Retinal pigment epithelial cell (primary cell): ENCODE measurements around the gene FOXO3B.
A peak's percentile ranks its signal among the peaks of the same experiment; 100 is the strongest.
"Not testable (repeated sequence)": the region's sequence is repeated elsewhere in the genome, so short reads cannot be mapped to it uniquely, and the experiment has no call there.

Experiments
- DNase-seq: peaks from one replicate; pipeline ENCODE4 v3.0.0-alpha.2; 2010; ENCODE audit warnings: low read depth
- H3K4me3 ChIP-seq: 2 replicates; pipeline ENCODE4 v1.5.1; 2011; ENCODE audit warnings: mild to moderate bottlenecking, low read length, control low read depth, moderate library complexity
- CTCF ChIP-seq: conservative IDR thresholded peaks from 2 replicates; pipeline ENCODE4 v1.5.1; 2011; ENCODE audit warnings: low read depth, low read length, control low read depth, inconsistent platforms

The FOXO3B gene

GRCh38 chr17:18681767-18682571 is at the start of gene FOXO3B:
Gene FOXO3B (minus strand): TSS chr17:18682314. CDS start chr17:18681651, 663 bp downstream.
- peak; percentile 86 for DNase-seq
- peak within 1 kb of the TSS; percentile 61 for H3K4me3 ChIP-seq

DNA sequence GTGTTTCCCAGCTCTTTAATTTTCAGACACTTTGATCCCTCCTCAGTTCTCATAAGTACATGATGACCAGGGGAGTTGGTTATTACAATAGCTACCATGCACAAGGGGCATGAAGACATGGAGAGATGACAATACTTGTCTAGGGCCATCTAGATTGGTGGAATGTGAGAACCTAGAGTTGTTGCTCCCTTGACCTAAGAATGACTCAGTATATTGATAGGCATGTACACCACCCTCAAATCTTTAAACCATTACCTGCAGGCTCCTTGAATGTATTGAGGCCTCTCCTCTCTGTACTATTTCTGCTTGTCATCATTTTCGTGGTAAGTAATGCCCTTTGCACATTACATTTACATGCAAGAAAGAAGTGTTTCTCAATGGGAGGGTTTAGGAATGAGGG is 41.4 kb upstream of the FOXO3B start:
- not testable (repeated sequence) for H3K4me3 ChIP-seq, DNase-seq

GRCh38 chr17:18722612-18723011 is 40.5 kb upstream of the FOXO3B start:
- peak; percentile 25 for DNase-seq
- H3K4me3 ChIP-seq = not testable (repeated sequence)

GRCh38 chr17:18721775-18722547 is 39.8 kb upstream of the FOXO3B start:
- not testable (repeated sequence) for H3K4me3 ChIP-seq, DNase-seq

DNA sequence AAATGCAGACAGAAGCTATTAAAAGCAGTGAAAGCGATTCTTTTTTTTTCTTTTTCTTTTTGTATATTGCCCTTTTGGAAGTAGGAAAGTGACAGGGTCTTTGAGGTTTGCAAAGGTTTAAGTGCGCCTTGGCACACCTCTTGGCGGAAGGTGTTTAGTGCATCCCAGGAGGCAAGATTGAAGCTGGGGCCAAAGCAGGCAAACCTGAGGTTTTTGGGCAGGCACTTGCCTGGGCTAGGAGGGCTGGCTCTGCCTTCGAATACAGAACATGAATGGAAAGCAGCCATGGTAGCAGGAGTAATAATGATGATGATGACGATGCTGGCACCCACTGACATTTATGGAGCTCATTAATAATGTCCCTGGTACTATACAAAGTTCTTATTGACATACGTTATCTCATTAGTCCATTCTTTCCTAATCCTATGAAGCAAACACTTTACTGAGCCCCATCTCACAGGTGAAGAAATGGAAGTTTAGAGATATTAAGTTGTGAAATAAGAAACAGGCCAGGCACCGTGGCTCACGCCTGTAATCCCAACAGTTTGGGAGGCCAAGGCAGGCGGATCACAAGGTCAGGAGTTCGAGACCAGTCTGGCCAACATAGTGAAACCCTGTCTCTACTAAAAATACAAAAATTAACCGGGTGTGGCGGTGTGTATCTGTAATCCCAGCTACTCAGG is 37.5 kb upstream of the FOXO3B start:
- DNase-seq, H3K4me3 ChIP-seq: not testable (repeated sequence)

DNA sequence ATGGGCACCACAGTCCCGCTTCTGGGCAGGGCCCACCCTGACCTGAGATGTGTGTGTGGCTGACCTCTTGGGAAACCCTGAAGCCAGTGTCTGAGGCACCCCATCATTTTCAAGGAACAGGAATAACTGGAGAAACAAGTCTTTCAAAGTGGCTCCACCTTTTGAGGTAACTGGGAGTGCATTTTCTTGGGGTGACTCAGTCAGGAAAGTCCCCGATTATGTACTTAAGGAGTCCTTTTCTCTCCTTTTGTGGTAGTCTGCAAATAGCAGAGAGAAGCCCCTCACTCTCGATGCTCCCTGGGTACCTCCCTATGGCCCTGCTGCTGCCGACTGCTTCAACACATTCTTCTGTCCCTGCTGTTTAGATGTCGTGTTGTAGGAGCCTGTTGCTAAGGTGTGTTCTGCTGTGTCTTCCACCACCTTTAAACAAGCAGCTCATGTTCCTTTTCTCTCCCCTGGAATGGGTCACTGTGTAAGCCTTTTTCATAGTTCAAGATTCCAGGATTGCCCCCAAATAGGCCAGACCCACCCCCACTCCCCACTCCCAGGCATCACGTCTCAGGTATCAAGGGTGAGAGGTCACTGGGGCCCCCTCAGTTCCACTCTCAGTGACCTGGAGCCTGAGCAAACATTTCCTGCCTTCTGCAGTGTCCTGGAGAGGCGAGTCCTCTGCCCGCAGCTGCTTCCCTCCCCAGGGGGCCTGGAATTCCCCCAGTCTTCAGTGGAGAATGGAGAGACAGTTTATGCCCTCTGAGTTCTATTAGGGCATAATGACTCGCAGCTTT is 36.7 kb upstream of the FOXO3B start:
- DNase-seq = not testable (repeated sequence)

GRCh38 chr17:18712354-18712999 is 30.4 kb upstream of the FOXO3B start:
- peak; percentile 54 for TF ChIP-seq CTCF
- DNase-seq, H3K4me3 ChIP-seq: not testable (repeated sequence)

More for the DNA sequence above, 36.7 kb upstream of the FOXO3B start:
- H3K4me3 ChIP-seq = not testable (repeated sequence)

DNA sequence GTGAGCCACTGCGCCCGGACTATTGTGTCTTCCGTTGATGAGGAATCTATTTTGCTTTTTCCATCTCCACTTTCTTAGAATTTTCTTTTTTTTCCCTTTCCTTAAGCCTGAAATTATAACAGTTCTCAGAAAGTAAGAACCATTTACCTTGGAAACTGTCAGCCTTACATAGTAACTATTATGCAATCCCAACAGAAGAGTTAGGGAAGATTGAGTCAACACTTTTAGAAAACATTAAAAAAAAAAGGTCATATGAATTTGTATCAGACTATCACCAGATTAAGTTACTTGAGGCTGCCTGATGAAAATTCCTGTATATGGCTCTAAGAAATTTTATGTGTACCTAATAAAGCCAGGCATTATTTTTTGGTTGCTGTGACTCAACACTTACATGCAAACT is 26.1 kb upstream of the FOXO3B start:
- H3K4me3 ChIP-seq, DNase-seq: not testable (repeated sequence)

DNA sequence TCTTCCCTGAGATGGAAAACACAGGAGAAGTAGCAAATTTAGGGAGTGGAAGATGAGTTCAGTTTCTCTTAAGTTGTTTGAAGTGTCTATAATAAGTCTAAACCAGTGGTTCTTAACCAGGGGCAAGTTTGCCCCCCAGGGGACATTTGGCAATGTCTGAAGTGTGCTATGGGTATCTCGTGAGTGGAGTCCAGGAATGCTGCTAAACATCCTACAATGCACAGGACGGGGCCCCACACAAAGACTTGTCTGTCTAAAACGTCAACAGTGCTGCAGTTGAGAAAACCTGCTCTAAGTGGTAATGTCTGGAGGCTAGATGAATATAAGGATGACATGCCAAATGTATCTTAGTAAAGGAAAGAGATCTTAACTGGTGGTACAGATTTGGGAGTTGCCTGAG is 23.8 kb upstream of the FOXO3B start:
- not testable (repeated sequence) for DNase-seq, H3K4me3 ChIP-seq

DNA sequence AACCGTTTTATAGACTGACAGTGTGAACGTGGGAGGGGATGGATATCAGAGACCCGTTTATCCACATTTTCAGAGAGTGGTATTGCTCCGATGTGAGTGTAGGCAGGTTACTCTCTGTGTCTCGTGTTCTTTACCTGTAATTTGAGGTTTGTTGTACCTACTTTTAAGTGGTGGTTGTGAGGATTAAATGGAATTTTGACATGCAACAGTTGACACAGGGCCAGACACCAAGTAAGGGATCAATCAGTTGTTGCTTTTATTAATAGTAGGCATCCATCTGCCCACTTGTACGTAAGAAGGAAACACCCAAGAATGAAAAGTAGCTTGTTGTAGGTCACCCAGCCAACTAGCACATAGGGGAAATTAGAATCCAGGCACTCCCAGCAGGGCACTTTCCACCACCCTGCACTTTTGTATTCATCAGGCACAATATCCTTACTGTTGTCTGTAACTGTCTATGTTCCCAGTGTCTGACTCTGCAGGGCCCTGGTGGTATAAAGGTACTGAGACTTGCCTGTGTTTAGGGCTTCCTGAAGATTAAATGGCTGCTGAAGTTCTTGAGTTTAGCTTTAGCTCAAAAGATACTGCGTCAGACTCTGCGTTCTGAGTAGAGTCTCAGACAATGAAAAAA is 16.5 kb upstream of the FOXO3B start:
- not testable (repeated sequence) for DNase-seq
- H3K4me3 ChIP-seq = peak overlapping the region; percentile 65

GRCh38 chr17:18695143-18695542 is 13.0 kb upstream of the FOXO3B start:
- DNase-seq, H3K4me3 ChIP-seq: not testable (repeated sequence)

DNA sequence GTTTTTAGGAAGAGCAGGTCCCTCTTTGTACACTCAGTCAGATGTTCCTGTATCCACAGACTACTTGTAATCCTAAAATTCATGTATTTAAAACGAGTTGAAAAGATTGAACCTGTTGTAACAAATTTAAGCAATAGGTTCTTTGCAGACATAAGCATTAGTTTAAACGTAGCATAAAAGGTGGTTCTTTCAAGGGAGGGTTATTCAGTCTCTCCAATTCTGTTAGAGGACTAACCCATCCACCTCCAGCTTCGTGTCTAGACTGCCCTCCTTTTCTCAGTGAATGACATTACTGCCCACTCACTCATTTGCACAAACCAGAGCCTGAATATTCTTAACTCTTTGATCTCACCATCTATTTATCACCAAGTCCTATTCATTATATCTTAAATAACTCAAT is 554 bp upstream of the FOXO3B start:
- peak overlapping the region; percentile 61 for H3K4me3 ChIP-seq
- not testable (repeated sequence) for DNase-seq

- not testable (repeated sequence) for H3K4me3 ChIP-seq, DNase-seq
Observed at GRCh38 chr17:18677381-18677780, 4.7 kb downstream of the FOXO3B start.

- not testable (repeated sequence) for H3K4me3 ChIP-seq, DNase-seq
Observed at GRCh38 chr17:18676928-18677327, 5.2 kb downstream of the FOXO3B start.

DNA sequence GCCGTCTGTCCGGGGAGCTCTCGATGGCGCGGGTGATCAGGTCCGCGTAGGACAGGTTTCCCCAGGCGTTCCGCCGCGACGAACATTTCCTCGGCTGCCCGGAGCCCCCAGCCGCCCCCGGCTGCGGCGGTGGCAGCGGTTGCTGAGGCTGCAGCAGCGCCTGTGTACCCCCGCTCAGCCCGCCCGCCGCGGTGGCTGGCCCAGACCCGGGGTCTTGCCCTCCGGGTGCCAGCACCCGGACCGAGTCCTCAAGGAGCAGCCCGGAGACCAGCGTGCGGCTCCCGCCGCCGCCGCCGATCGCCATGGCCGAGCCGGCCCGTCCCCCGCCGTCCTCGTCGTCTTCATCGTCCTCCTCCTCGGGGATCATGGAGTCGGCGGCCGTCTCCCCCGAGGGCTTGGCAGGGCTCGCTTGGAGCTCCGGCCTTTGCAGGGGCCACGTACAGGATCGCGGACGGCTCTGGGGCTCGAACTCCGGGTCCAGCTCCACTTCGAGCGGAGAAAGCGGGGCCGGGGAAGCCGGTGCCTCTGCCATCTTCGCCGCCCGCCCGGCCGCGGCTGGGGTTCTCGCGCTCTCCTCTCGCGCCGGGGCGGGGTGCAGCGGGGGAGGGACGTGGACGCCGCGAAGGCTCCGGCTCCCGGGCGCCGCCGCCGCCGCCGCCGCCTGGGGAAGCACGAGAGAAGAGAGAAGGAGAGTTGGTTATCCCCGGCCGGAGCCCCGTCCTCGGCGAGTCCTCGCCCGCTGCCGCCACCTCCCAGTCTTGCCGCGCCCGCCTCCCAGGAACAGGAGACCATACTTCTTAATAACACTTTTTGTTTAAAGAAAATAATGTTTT is 9.5 kb downstream of the FOXO3B start:
- not testable (repeated sequence) for H3K4me3 ChIP-seq, DNase-seq

GRCh38 chr17:18668625-18669024 is 13.5 kb downstream of the FOXO3B start:
- H3K4me3 ChIP-seq, DNase-seq: not testable (repeated sequence)
